ENCODE results near the gene CSTB. TPM values are rescaled to one million over a fixed set of nuclear protein-coding genes. Genes with fewer than 3 reads are reported as not detected.

CSTB gene
- polyA plus RNA-seq, 1 experiment = 58.2 TPM

DNA sequence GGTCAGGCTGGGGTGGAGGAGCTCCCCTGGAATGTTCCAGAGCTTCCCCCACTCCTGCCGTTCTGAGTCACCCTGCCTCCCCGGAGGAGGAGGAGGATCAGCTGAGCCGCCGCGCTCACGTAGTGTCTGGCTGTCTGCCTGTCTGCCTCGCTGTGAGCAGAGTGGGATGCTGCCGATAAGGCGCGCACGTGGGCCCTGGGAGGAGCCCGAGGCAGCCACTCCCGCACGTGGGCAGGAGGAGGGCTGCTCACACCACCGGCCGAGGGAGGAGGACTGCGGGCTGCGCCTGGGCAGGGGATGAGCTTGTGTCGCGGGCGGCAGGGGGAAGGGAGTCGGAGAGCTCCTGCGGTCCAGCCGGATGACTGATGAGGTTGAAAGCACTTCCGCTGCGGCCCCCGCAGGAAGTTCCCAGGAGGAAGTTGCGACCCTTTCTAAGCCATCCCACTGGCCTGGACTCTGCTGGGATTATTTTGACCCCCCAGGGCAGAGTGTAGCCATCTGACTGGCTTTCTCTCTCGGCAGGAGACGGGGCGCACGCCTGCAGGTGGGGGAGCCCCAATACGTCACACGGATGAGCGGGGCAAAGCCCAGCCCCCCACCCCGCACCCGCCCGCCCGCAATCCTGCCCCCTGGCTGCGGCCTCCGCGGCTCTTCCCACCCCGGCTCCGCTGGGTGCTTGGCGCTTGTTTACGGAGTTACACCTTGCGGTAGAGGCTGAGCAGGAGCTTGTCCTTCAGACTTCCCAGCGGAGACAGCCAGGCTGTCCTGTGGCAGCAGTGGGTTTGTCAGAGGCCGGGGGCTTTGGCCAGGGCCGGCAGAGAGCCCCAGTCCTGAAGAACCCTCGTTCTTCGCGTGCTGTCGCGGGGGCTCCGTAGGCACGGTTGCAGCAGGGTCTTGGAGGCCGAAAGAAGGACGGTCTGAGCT is 47.4 kb downstream of the CSTB start:
- ChIA-PET CTCF (interaction anchor here (0.8 to 1.4 kb wide), 3 partner anchors 11 to 60 kb away, joined by 3 to 6 read pairs (median 3); no protein-coding TSS in a partner anchor), POLR2A (interaction anchor here (0.6 kb wide), 1 partner anchor 15 kb away, joined by 4 read pairs; no protein-coding TSS in a partner anchor)
- Histone ChIP-seq H3K36me3 (ENCODE audit: control insufficient read depth, insufficient read depth, low read length) (peaks cover 8% of the 10 kb centered on the region), H3K27me3 (ENCODE audit: control insufficient read depth, insufficient read depth, low read length) (no peaks in the 10 kb centered on the region), H3K4me3 (ENCODE audit: low read depth, low read length) (peak overlapping the region; percentile 52)
- TF ChIP-seq, protein P1, sequence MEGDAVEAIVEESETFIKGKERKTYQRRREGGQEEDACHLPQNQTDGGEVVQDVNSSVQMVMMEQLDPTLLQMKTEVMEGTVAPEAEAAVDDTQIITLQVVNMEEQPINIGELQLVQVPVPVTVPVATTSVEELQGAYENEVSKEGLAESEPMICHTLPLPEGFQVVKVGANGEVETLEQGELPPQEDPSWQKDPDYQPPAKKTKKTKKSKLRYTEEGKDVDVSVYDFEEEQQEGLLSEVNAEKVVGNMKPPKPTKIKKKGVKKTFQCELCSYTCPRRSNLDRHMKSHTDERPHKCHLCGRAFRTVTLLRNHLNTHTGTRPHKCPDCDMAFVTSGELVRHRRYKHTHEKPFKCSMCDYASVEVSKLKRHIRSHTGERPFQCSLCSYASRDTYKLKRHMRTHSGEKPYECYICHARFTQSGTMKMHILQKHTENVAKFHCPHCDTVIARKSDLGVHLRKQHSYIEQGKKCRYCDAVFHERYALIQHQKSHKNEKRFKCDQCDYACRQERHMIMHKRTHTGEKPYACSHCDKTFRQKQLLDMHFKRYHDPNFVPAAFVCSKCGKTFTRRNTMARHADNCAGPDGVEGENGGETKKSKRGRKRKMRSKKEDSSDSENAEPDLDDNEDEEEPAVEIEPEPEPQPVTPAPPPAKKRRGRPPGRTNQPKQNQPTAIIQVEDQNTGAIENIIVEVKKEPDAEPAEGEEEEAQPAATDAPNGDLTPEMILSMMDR (IDR thresholded peaks at IDR 0.05; ENCODE audit: insufficient read depth, low read depth, low read length) = peak; percentile 46
- peak; percentile 95 for DNase-seq (ENCODE audit: low read depth)

DNA sequence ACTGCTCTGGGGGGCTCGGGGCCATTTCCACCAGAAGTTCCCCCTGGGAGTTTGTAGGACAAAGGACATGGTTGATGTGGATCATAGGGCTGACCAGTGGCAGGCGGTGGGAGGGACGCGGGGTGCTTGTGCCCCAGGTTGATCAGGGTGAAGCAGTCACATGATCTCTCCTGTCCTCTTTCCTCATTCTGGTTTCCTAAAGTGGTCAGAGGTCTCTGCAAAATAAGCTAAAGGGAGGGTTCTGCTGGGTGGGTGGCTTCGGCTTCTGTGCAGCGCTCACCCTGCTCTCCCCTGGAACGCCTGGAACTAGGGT is 48.0 kb downstream of the CSTB start:
- TF ChIP-seq, protein P1 (IDR thresholded peaks at IDR 0.05; ENCODE audit: insufficient read depth, low read depth, low read length) = no peak
- no peaks in the 10 kb centered on the region for H3K27me3 ChIP-seq (ENCODE audit: control insufficient read depth, insufficient read depth, low read length)
- no peak overlapping the region for H3K4me3 ChIP-seq (ENCODE audit: low read depth, low read length)
- DNase-seq (ENCODE audit: low read depth) = no peak
- ChIA-PET CTCF (interaction anchor here (1.3 to 1.4 kb wide), 2 partner anchors 11 to 16 kb away, joined by 3 to 6 read pairs; no protein-coding TSS in a partner anchor), POLR2A (no interaction called here)
- H3K36me3 ChIP-seq (ENCODE audit: control insufficient read depth, insufficient read depth, low read length) = peaks cover 11% of the 10 kb centered on the region

DNA sequence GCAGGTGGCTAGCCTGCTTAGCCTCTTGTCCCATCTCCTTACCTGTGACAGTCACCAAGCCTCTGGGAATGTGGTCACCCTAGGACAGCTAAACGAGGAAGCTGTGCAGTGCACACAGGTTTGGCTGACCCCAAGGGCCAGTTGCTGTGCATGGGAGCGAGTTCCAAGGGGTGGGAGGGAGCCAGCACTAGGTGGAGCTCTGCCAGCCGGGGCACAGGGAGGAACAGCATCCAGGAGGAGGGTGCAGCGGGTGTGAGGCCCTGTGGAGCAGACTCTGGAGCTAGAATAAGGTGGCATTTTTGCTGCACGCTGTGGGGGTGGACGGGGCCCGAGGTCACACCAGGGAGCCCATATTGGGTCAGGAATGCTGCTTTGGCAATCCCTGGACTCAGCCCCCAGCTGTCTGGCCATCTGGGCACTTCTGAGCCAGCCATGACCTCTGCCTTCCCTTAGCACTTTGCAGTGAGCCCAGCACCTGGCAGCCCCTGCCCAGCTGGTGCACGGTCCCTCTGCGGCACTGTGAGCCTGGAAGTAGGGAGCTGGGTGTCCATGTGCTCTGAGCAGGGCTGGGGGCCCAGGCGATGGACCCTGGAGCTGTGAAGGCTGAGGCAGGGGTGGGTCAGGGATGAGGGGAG is 48.5 kb downstream of the CSTB start:
- DNase-seq (ENCODE audit: low read depth) = no peak
- Histone ChIP-seq H3K4me3 (ENCODE audit: low read depth, low read length) (no peak overlapping the region), H3K27me3 (ENCODE audit: control insufficient read depth, insufficient read depth, low read length) (no peaks in the 10 kb centered on the region), H3K36me3 (ENCODE audit: control insufficient read depth, insufficient read depth, low read length) (peaks cover 11% of the 10 kb centered on the region)
- ChIA-PET POLR2A (no interaction called here), CTCF (interaction anchor here (1.3 to 1.4 kb wide), 2 partner anchors 10 to 15 kb away, joined by 3 to 6 read pairs; no protein-coding TSS in a partner anchor)
- TF ChIP-seq, protein P1 (IDR thresholded peaks at IDR 0.05; ENCODE audit: insufficient read depth, low read depth, low read length) = no peak

DNA sequence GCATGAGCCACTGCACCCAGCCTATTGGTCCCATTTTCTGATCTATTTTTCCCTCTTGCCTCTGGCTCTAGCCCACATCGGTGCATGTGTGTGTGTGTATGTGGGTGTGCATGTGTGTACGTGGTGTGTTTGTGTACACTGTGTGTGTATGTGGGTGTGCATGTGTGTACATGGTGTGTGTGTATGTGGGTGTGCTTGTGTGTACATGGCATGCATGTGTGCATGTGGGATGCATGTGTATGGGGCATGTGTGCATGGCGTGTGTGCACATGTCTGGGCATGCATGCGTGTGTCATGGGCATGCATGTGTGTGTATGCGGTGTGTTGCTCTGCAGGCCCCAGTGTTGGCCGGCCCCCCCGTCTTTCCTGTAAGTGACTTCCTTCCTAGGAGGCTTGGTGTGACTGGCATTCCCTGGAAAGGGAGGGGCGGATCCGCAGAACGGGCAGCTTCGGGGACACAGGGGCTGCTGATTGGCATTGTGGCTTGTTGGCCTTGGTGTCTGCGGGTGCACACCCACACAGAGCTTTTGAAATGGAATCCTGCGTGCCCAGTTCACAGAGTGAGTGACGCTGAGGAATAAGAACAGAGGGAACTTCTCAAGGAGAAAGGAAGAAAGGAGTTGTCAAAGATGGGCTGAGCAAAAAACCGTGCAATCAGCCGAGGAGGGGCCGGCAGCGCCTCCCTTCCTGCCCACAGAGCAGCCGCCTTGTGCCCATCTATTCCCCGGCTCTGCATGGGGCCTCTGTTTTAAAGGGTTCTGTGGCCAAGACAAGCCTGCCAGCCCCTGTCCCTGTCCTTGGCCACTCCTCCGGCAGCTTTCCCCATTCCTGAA is 49.2 kb downstream of the CSTB start:
- TF ChIP-seq, protein P1 (IDR thresholded peaks at IDR 0.05; ENCODE audit: insufficient read depth, low read depth, low read length) = no peak
- DNase-seq (ENCODE audit: low read depth) = no peak
- H3K27me3 ChIP-seq (ENCODE audit: control insufficient read depth, insufficient read depth, low read length) = no peaks in the 10 kb centered on the region
- ChIA-PET POLR2A (no interaction called here), CTCF (no interaction called here)
- peaks cover 11% of the 10 kb centered on the region for H3K36me3 ChIP-seq (ENCODE audit: control insufficient read depth, insufficient read depth, low read length)
- no peak overlapping the region for H3K4me3 ChIP-seq (ENCODE audit: low read depth, low read length)

Small RNA genes within 50 kb of the gene (small RNA-seq; reads per million reads assigned to genes)
- not detected for gene AP001052.1 (ENCODE audit: insufficient read length, low read depth, low replicate concordance)

Other genes with a start within 250 kb of the CSTB start
- 1.2 TPM in 2 replicates for gene HSF2BP, start 116.8 kb downstream of the CSTB start, polyA plus RNA-seq (2011; rRNA removed)
- 11.6 and 12.3 TPM in 2 replicates for gene RRP1B, start 116.7 kb downstream of the CSTB start, polyA plus RNA-seq (2011; rRNA removed)
- 143 and 192 TPM in 2 replicates for gene PDXK, start 57.2 kb downstream of the CSTB start, polyA plus RNA-seq (2011; rRNA removed)
- gene RRP1, start 13.3 kb upstream of the CSTB start, polyA plus RNA-seq (2011; rRNA removed) = 7.3 and 14.4 TPM in 2 replicates
- gene AGPAT3, start 88.9 kb upstream of the CSTB start, polyA plus RNA-seq (2011; rRNA removed) = 39.7 and 68.5 TPM in 2 replicates
- gene TRAPPC10, start 236.0 kb upstream of the CSTB start, polyA plus RNA-seq (2011; rRNA removed) = 24.5 and 31.4 TPM in 2 replicates